ENCODE data around the gene RPL9. TPM values are rescaled to one million over a fixed set of nuclear protein-coding genes. Genes with fewer than 3 reads are reported as not detected.
"Not testable (repeated sequence)": the region's sequence is repeated elsewhere in the genome, so short reads cannot be mapped to it uniquely, and the experiment has no call there.

The RPL9 gene
- total RNA-seq, 1 experiment from 2014 or later, result 386 TPM

DNA sequence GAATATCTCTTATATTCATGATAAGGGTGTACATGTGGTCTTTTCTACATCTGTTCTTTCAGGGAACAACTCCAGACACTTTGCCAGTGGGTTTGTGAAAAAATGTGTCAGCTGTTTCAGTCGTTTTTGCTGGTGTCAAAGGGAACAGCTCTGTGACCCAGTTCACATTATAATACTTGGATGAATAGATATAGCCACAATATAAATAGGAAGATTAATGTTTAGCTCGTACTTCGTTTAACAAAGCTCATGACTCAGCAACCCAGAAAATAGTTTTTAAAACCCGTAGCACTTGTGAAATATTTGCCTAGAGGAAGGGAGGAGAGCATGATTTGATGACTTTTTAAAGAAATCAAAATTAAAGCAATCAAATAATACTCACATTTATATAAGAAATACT is 8.0 kb upstream of the RPL9 start:
- Histone ChIP-seq H3K4me3 (ENCODE audit: low read depth in 2 of 2, low read length in 2 of 2) (no peak overlapping the region), H3K36me3 (ENCODE audit: control insufficient read depth, insufficient read depth, low read length) (peaks cover 6% of the 10 kb centered on the region), H3K4me1 (ENCODE audit: control insufficient read depth, insufficient read depth, low read length) (no peaks in the 10 kb centered on the region), H3K9me3 (ENCODE audit: control insufficient read depth, insufficient read depth, low read depth, low read length) (no peaks in the 10 kb centered on the region), H3K27ac (ENCODE audit: low read length) (no peak overlapping the region), H3K27me3 (ENCODE audit: control insufficient read depth, insufficient read depth, low read length) (no peaks in the 10 kb centered on the region)
- ATAC-seq (no peak), DNase-seq (ENCODE audit: low read depth, low spot score) (no peak)
- CTCF ChIA-PET, result no interaction called here
- in situ Hi-C loops (cut with HindIII; ENCODE audit: low pct_unique_long_range_greater_than_20kb, low sequenced_read_pairs), result no loop called here
- intact Hi-C loops (cut with micrococcal nuclease; ENCODE audit: unreplicated experiment), result no loop called here
- no TSS peak for BruUV-seq (replicated peaks)
- POLR2A ChIA-PET, result interaction anchor here (0.7 kb wide), 1 partner anchor 15 kb away, joined by 5 read pairs; no protein-coding TSS in a partner anchor
- TF ChIP-seq POLR2AphosphoS5 (IDR thresholded peaks at IDR 0.05; ENCODE audit: low read depth, low read length) (no peak), SIN3A (IDR thresholded peaks at IDR 0.05; ENCODE audit: borderline replicate concordance, insufficient read depth, low read depth, low read length) (no peak), TCF7L2 (IDR thresholded peaks at IDR 0.05; ENCODE audit: low read depth, low read length) (no peak)
- TF ChIP-seq, protein P1, sequence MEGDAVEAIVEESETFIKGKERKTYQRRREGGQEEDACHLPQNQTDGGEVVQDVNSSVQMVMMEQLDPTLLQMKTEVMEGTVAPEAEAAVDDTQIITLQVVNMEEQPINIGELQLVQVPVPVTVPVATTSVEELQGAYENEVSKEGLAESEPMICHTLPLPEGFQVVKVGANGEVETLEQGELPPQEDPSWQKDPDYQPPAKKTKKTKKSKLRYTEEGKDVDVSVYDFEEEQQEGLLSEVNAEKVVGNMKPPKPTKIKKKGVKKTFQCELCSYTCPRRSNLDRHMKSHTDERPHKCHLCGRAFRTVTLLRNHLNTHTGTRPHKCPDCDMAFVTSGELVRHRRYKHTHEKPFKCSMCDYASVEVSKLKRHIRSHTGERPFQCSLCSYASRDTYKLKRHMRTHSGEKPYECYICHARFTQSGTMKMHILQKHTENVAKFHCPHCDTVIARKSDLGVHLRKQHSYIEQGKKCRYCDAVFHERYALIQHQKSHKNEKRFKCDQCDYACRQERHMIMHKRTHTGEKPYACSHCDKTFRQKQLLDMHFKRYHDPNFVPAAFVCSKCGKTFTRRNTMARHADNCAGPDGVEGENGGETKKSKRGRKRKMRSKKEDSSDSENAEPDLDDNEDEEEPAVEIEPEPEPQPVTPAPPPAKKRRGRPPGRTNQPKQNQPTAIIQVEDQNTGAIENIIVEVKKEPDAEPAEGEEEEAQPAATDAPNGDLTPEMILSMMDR (IDR thresholded peaks at IDR 0.05), result no peak
- TF ChIP-seq, protein P2, sequence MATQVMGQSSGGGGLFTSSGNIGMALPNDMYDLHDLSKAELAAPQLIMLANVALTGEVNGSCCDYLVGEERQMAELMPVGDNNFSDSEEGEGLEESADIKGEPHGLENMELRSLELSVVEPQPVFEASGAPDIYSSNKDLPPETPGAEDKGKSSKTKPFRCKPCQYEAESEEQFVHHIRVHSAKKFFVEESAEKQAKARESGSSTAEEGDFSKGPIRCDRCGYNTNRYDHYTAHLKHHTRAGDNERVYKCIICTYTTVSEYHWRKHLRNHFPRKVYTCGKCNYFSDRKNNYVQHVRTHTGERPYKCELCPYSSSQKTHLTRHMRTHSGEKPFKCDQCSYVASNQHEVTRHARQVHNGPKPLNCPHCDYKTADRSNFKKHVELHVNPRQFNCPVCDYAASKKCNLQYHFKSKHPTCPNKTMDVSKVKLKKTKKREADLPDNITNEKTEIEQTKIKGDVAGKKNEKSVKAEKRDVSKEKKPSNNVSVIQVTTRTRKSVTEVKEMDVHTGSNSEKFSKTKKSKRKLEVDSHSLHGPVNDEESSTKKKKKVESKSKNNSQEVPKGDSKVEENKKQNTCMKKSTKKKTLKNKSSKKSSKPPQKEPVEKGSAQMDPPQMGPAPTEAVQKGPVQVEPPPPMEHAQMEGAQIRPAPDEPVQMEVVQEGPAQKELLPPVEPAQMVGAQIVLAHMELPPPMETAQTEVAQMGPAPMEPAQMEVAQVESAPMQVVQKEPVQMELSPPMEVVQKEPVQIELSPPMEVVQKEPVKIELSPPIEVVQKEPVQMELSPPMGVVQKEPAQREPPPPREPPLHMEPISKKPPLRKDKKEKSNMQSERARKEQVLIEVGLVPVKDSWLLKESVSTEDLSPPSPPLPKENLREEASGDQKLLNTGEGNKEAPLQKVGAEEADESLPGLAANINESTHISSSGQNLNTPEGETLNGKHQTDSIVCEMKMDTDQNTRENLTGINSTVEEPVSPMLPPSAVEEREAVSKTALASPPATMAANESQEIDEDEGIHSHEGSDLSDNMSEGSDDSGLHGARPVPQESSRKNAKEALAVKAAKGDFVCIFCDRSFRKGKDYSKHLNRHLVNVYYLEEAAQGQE (IDR thresholded peaks at IDR 0.05; ENCODE audit: insufficient read depth in 1 of 2, low read depth in 2 of 2, low read length in 1 of 2), result no peak

DNA sequence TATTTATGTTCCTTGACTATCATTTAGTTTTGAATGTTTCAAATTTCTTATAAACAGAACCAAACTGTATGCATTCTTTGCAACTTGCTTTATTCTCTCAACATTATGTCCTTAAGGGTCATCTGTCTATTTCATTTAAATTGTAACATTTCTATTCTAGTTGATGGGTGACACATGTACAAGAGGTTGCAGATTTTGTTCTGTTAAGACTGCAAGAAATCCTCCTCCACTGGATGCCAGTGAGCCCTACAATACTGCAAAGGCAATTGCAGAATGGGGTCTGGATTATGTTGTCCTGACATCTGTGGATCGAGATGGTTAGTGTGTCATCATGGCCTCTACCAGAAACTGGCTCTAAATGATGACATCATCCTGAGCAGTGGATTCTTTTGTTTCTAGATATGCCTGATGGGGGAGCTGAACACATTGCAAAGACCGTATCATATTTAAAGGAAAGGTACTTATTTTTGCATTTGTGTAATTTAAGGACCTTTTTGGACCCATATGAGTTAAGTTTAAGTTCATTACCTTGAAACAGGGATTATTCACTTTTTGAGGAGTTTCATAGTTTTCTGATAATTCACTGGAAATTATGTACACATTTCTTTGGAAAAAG is 6.3 kb upstream of the RPL9 start:
- TF ChIP-seq, protein P1 (IDR thresholded peaks at IDR 0.05), result 0 out of 2 replicates have a peak, but pooled peaks have one; percentile 18
- TF ChIP-seq, protein P2 (IDR thresholded peaks at IDR 0.05; ENCODE audit: insufficient read depth in 1 of 2, low read depth in 2 of 2, low read length in 1 of 2), result no peak
- POLR2A ChIA-PET, result no interaction called here
- no peak overlapping the region for H3K4me3 ChIP-seq (ENCODE audit: low read depth in 2 of 2, low read length in 2 of 2)
- peak; percentile 69; the same call in 1 of the 2 replicates for ATAC-seq
- no TSS peak for BruUV-seq (replicated peaks)
- H3K4me1 ChIP-seq (ENCODE audit: control insufficient read depth, insufficient read depth, low read length), result no peaks in the 10 kb centered on the region
- CTCF ChIA-PET, result no interaction called here
- intact Hi-C loops (cut with micrococcal nuclease; ENCODE audit: unreplicated experiment), result no loop called here
- no peak for DNase-seq (ENCODE audit: low read depth, low spot score)
- no peaks in the 10 kb centered on the region for H3K27me3 ChIP-seq (ENCODE audit: control insufficient read depth, insufficient read depth, low read length)
- in situ Hi-C loops (cut with HindIII; ENCODE audit: low pct_unique_long_range_greater_than_20kb, low sequenced_read_pairs), result no loop called here
- H3K9me3 ChIP-seq (ENCODE audit: control insufficient read depth, insufficient read depth, low read depth, low read length), result no peaks in the 10 kb centered on the region
- no peak overlapping the region; the same call in 1 of the 2 replicates for H3K27ac ChIP-seq (ENCODE audit: low read length)
- peaks cover 4% of the 10 kb centered on the region; the same call in 1 of the 2 replicates for H3K36me3 ChIP-seq (ENCODE audit: control insufficient read depth, insufficient read depth, low read length)

DNA sequence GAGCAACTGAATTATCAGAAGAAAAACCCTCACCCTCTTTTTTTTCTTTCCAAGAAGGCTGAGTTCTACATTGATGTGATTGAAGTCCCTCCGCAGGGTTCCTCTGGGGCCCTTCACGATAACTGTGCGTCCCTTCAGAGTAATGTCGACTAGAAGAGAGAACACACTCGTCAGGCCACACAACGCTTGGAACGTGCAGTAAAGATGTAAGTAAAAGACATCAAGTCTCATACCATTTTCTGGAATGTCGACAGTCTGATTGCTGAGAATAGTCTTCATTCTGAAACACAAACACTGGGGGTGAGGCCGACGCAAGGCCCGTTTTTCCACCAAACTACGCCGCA is 589 bp downstream of the RPL9 start:
- H3K4me1 ChIP-seq (ENCODE audit: control insufficient read depth, insufficient read depth, low read length); DNase-seq (ENCODE audit: low read depth, low spot score); H3K9me3 ChIP-seq (ENCODE audit: control insufficient read depth, insufficient read depth, low read depth, low read length); CTCF ChIA-PET; intact Hi-C loops (cut with micrococcal nuclease; ENCODE audit: unreplicated experiment); in situ Hi-C loops (cut with HindIII; ENCODE audit: low pct_unique_long_range_greater_than_20kb, low sequenced_read_pairs); POLR2A ChIA-PET; H3K27me3 ChIP-seq (ENCODE audit: control insufficient read depth, insufficient read depth, low read length); BruUV-seq (replicated peaks): not testable (repeated sequence)
- peak; percentile 7 for ATAC-seq
- Histone ChIP-seq H3K4me3 (ENCODE audit: low read depth in 2 of 2, low read length in 2 of 2) (peak overlapping the region; percentile 93 to 94), H3K27ac (ENCODE audit: low read length) (peak overlapping the region; percentile 96), H3K36me3 (ENCODE audit: control insufficient read depth, insufficient read depth, low read length) (peaks cover 50% of the 10 kb centered on the region)

All from Panc1 (cell line).